NCI-H460 (cell line): ENCODE results near the gene SLC12A3. TPM values are rescaled to one million over a fixed set of nuclear protein-coding genes. Genes with fewer than 3 reads are reported as not detected.
A peak's percentile ranks its signal among the peaks of the same experiment; 100 is the strongest.

ENCODE experiments used
- DNase-seq: peaks from one replicate; pipeline ENCODE4 v3.0.0-alpha.2; 2016; ENCODE audit warnings: low read depth; ENCODE audit errors: extremely low read depth
- total RNA-seq: library from RNA; depleted of rRNA; stranded (reverse); fragments of >200 nt; shearing (Covaris generic); gene quantifications from 2 replicates; pipeline ENCODE4 v1.2.3, GENCODE V29; 2014

SLC12A3 gene
- total RNA-seq, 1 experiment from 2014 or later: not detected

DNA sequence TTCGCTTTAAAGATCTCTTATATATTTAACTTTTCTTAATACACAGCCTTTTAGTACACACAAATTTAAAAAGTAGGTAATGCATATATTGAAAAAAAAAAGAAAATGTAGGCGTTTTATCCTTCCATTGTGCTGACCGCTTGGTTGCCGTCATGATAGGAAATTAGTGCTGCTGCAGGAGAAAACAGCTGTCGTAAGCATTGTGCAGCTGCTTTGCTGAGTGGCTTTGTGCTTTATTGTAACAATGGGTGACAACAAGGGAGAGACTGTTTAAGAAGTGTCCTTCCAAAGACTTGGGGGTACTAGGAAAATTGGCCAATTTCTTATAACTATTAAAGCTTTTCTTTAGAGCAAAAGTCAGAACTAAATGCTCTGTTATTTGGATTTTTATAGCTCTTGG is 71.9 kb downstream of the SLC12A3 start:
- DNase-seq: no peak

- no peak for DNase-seq
Measured at GRCh38 chr16:56938664-56939513, 73.9 kb downstream of the SLC12A3 start.

- no peak for DNase-seq
Measured at GRCh38 chr16:56939801-56940200, 74.8 kb downstream of the SLC12A3 start.

DNA sequence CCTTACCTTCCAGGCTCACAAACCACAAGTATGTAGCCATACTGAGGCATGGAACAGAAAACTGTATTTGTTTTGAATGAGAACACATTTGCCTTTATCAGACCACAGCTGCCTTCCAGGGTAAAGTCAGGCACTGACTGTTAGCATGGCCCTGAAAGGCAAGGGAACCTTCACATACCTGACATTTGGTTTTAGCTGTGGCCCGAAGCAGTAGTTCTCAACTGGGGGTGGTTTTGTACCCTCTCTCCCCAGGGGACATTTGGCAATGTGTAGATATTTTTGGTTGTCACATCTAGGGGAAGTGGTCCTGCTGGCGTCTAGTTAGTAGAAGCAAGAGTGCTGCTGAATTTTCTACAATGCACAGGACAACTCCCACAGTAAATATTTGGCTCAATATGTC is 76.1 kb downstream of the SLC12A3 start:
- DNase-seq: no peak

GRCh38 chr16:56941856-56942331 is 76.9 kb downstream of the SLC12A3 start:
- no peak for DNase-seq

DNA sequence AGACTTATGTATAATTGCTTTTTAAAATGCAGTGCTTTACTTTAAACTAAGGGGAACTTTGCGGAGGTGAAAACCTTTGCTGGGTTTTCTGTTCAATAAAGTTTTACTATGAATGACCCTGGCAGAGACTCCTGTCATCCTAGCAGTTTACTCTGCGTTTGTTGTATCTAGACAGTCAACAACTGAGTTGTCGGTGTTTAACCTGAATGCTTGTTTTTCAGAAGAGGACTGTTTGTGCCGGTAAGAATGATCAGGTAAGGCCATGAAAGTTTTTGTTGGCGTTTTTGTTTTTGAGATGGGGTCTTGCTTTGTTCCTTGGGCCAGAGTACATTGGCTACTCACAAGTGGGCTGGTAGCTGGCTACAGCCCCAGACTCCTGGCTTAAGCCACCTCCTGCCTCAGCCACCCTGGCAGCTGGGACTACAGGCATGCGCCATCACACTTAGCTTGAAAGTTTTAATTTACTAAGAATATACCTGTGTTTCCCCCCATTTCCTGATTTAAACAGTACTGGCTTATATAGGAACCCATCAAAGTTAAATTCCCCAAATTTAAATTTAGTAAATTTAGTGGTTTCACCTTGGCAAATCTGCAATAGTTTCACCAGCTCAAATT is 78.9 kb downstream of the SLC12A3 start:
- no peak for DNase-seq

GRCh38 chr16:56944954-56945839 is 80.2 kb downstream of the SLC12A3 start:
- no peak for DNase-seq

GRCh38 chr16:56945847-56946527 is 81.0 kb downstream of the SLC12A3 start:
- DNase-seq: no peak

- DNase-seq: no peak
Measured at GRCh38 chr16:56946767-56947603, 82.0 kb downstream of the SLC12A3 start.

DNA sequence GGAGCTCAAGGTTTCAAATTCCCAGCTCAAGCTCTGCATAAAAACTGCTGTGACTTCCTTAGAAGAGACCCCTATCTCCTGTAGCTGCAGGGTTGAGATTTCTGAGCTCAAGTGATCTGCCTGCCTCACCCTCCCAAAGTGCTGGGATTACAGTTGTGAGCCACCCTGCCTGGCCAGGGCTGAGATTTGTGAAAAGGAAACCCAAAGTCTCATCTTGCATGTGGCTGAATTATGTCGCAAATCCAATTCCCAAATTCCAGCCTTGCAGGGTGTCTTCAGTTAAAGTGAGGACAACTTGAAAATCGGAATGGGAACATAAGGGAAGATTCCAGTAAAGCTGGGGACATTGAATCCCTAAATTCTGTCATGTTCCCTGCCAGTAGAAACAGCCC is 82.6 kb downstream of the SLC12A3 start:
- DNase-seq: no peak

- no peak for DNase-seq
Measured at GRCh38 chr16:56948234-56948633, 83.2 kb downstream of the SLC12A3 start.

DNA sequence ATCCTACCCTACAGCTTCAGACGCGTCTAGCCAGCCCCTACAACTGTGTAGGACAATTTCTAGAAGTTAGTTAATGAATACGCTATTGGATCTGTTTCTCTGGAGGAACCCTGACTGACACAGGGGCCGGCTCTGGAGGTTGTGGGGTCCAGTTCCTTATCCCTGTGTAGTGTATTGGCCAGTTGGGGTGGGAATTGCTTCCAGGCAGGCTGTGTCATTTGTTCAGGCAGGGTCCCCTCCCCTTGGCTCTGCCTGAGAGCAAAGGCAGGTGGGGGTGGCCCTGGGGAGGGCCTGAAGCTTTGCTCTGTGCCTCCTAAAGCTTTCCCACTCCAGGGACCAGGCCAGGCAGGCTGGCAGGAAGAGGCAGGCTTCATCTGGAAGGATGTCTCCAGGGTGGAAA is 85.0 kb downstream of the SLC12A3 start:
- DNase-seq: no peak

DNA sequence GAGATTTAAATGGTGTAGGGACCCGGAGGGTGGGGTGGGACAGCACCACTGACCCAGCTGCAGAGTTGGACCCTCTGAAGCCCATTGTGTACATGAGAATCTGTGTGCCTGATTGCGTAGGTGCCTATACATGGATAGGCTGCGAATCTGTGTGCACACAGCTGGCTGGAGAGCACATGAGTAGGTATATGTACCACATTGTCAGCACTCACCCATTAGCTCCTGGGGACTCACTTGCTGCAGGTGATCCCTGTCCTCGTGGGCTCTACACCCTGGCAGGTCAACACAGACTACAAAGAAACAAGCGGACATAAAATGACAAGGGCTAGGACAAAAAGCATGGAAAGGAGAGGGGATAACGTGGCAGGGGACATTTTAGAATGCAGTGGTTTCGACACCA is 85.4 kb downstream of the SLC12A3 start:
- DNase-seq: no peak

DNA sequence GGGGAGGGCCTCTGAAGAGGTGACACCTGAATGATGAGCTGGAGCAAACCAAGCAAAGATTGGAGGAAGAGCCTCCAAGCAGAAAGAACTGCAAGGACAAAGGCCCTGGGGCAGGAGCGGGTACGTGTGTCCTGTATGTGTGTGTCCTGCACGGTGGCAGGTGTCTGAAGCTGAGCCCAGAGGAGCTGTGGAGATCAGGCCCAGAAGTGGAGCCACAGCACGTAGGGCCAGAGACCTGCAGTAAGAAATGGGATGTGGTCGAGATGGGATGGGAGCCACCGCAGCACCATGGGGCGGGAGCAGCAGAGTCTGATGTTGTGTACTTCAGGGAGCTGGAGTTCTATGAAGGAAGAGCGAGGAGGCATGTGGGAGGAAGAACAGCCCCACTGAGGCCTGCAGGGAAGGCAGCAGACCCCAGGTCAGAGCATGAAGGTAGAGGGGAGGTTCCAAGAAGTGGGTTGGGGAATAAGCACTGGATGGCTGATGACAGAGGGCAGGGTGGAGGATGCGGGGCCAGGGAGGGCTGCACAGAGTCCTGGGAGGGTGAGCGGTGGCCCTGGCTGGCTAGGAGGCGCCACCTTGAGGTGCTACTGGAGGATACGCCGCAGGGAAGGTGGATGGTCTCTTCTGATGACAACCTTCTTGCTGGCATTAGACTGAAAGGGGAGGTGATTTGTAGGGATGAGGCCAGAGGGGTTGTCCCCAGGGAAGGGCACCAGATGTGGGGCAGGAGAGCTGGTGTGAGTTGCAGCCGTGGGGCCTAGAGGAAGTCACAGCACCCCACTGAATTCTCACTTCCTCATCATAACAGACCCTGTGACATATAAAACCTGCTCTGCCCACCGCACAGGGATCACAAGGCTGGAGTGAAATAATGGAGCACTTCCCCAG is 86.1 kb downstream of the SLC12A3 start:
- DNase-seq: peak; percentile 47

GRCh38 chr16:56953006-56953405 is 88.0 kb downstream of the SLC12A3 start:
- DNase-seq: no peak

GRCh38 chr16:56956076-56956475 is 91.1 kb downstream of the SLC12A3 start:
- no peak for DNase-seq

DNA sequence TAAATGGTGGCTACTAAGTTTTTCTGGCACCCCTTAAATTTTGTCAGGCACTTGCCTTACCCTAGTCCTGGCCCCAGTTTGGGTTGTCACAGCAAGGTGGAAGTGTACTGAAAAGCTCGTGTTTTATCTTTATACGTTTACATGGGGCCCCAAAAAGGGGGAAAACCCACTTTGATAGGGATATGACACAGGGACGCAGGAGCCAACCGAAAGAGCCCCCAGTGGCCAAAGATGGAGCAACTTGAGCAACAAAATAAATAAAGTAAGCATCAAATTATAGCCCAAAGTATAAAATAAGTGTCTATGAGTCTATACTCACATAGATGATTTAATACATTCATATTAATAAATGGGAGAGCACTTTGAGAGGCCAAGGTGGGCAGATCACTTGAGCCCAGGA is 91.7 kb downstream of the SLC12A3 start:
- no peak for DNase-seq

DNA sequence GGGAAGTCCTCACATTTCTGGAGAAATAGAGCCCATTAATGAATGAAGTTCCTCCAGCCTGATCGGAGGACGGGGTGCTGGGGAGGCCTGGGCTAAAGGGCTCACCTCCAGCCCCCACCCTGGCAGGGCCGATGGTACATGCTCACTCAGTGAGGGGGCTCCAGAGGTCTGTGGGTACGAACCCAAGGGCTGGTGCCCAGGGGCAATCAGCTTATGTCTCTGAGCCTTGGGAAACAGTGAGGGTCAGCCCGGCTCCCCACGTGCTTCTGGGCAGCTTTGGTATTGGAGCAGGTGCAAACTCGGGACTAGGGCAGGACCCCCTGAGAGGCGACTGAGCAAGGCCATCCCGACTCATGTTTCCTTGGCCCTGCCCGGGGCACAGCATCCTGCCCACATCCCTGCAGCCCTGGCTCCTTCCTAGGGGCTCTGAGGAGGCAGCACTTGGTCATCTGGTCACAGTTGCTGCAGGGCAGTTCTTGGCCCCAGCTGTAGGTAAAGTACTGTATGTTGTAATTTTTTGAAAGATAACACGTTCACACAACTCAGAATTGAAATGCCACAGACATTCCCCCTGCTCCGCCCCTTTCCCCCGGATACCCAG is 95.8 kb downstream of the SLC12A3 start:
- DNase-seq: no peak
